HL-60 (cell line): Measurements from ENCODE around the gene RNF224.

ENCODE experiments used
- CTCF ChIP-seq: IDR thresholded peaks from one replicate; pipeline ENCODE4 v1.5.1; 2011; ENCODE audit warnings: low read length, control low read depth, inconsistent platforms; ENCODE audit not compliant: insufficient read depth
- GABPA ChIP-seq: IDR thresholded peaks from 2 replicates; pipeline ENCODE4 v1.6.1; 2012; ENCODE audit warnings: low read depth
- REST ChIP-seq: IDR thresholded peaks from 2 replicates; pipeline ENCODE4 v1.6.1; 2012; ENCODE audit warnings: low read depth; ENCODE audit not compliant: insufficient replicate concordance

DNA sequence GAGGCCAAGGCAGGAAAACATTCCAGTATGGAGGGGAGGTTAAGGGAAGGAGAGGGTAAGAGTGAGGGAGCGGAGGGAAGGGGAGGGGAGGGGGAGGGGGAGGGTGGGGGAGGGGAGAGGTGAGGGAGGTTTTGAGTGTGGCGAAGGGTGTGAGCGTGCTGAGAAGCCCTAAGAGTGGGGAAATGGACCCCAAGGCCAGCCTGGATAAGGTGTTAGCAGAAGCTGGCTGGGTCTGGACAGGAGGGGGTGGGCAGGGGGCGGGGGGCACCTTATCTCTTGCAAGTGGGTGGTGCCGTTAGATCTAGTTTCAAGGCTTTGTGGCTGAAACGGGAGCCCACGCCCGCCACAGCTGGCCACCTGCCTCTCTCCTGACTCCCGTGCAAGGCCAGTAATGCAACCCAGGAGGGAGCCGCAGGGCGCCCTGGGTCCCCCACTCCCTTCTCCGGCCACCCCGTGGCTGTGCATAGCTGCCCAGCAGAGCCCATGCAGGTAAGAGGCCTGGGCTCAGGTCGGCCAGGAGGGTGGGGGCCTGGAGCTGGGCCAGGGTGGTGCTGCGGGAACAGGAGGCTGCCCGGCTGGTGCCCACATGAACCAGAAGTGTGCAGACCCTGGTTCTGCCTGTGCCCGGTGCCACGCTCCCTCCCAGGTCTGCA lies 677 bp downstream of the RNF224 start:
- TF ChIP-seq CTCF (no peak), REST (no peak), GABPA (no peak)
